ENCODE results near the gene ZBTB49.
"Not testable (repeated sequence)": the region's sequence is repeated elsewhere in the genome, so short reads cannot be mapped to it uniquely, and the experiment has no call there.

ZBTB49 gene

DNA sequence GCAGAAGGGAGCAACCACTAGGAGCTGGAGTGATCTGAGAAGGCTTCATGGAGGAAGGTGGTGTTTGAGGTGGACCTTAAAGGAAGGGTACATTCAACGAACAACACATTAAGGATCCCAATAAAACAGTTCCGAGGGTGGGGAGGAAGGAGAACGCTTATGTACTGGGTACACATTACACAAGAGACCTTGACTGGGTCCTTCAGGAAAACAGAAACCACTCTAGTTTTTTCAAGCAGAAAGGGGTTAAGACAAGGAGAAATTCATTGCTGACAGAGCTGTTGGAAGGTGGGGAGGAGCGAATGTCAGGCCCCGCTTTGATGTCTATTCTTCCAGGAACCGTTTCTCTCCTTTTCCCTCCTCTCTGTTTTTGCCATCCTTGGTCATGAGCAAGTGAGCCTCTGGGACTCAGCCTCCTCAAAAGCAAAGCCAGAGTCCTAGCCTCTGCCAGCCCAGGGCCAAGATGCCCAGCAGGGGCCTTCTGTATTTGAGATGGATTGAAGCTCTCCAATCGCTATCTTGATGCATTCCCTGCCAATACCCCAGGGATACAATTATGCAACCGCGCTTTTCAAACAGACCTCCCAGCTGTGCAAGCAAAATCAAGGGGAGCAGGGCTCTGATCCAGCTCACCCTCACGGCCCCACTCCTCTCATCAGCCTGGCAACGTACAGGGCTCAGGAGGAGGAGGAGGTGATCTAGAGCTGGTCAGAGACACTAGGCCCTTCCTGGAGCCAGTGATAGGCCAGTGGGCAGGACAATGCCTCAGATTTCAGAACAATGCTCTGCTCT, 48.4 kb downstream of the ZBTB49 start:
- TF ChIP-seq, protein P1, sequence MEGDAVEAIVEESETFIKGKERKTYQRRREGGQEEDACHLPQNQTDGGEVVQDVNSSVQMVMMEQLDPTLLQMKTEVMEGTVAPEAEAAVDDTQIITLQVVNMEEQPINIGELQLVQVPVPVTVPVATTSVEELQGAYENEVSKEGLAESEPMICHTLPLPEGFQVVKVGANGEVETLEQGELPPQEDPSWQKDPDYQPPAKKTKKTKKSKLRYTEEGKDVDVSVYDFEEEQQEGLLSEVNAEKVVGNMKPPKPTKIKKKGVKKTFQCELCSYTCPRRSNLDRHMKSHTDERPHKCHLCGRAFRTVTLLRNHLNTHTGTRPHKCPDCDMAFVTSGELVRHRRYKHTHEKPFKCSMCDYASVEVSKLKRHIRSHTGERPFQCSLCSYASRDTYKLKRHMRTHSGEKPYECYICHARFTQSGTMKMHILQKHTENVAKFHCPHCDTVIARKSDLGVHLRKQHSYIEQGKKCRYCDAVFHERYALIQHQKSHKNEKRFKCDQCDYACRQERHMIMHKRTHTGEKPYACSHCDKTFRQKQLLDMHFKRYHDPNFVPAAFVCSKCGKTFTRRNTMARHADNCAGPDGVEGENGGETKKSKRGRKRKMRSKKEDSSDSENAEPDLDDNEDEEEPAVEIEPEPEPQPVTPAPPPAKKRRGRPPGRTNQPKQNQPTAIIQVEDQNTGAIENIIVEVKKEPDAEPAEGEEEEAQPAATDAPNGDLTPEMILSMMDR (conservative IDR thresholded peaks at IDR 0.05; ENCODE audit: low read depth) = no peak
- ChIA-PET CTCF (no interaction called here), POLR2A (ENCODE audit: low non-redundant PET) (no interaction called here)
- no peak overlapping the region for H3K27ac ChIP-seq
- DNase-seq (ENCODE audit: low spot score) = no peak

DNA sequence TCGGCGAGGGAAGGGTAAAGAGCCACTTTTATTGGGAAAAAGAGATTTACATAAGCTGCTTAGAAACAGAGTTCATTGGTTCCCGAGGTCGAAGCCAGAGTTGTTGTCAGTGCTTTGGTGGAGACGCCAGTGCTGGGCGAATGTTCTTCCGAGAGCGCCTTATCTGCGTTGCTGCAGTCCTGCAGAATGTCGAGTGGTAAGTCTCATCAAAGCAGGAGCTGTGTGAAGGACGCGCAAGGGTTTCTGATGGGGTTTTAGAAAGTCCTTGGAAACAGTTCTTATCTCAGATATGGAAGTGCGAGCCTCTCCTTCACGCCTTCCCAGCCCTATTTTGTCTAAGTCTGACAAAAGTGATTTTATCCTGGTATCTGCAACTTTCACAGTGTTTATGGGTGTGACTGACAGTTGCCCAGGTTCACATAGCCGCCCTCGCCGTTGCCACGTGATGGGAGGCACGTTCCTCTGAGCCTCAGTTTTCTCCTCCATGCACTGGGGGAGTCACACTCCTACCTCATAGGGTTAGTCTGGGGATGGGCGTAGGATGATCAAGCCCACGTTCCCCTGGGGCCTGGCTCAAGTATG, 49.5 kb downstream of the ZBTB49 start:
- TF ChIP-seq, protein P1 (conservative IDR thresholded peaks at IDR 0.05; ENCODE audit: low read depth) = no peak
- CTCF ChIA-PET = no interaction called here
- POLR2A ChIA-PET (ENCODE audit: low non-redundant PET) = no interaction called here
- DNase-seq (ENCODE audit: low spot score) = no peak
- H3K27ac ChIP-seq = no peak overlapping the region

DNA sequence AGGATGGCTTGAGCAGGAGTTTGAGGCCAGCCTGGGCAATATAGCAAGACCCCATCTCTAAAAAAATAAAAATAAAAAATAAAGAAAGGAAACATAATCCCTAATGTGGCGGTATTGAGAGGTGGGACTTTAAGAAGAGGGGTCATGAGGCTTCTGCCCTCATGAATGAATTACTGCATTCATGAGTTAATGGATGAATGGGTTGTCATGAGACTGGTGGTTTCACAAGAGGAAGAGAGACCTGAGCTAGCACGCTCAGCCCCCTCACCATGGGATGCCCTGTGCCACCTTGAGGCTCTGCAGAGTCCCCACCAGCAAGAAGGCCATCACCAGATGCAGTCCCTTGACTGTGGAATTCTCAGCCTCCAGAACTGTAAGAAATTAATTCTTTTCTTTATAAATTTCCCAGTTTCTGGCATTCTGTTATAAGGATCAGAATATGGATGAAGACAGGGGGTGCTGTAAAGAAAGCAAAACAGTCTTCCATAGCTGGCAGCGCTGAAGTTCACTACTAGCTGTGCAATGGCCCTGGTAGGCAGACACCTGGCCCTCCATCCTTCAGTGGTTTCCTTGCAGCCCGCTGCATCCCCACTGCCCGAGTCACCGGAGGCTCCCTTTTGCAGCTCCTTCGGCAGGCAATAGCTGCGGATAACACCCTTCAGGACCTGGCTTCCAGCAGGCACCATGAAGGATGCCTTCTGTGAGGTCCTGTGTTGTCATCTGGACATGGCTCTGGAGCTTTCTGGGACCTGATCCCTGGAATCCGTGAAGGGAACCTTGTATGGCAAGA, 52.0 kb downstream of the ZBTB49 start:
- no peak overlapping the region for H3K27ac ChIP-seq
- DNase-seq (ENCODE audit: low spot score) = no peak
- TF ChIP-seq, protein P1 (conservative IDR thresholded peaks at IDR 0.05; ENCODE audit: low read depth) = no peak
- ChIA-PET POLR2A (ENCODE audit: low non-redundant PET) (no interaction called here), CTCF (no interaction called here)

DNA sequence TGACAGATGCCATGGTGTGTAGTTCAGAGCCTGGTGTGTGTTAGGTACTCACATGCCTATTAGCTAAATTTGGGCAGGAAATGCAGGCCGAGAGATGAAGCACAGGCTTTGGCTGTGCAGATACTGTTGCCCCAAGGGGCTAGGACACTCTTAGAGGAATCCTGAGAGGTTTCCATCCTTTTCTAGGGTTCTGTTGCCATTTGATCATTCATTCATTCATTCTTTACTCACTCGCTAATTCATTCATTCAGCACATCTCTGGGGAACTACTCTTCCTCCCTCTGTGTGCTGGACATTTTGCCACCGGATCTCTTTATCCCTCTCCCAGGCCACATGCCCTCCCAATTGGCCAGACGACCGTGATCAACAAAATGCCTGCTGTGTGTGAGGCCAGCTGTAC, 53.0 kb downstream of the ZBTB49 start:
- ChIA-PET CTCF (no interaction called here), POLR2A (ENCODE audit: low non-redundant PET) (no interaction called here)
- TF ChIP-seq, protein P1 (conservative IDR thresholded peaks at IDR 0.05; ENCODE audit: low read depth) = no peak
- no peak overlapping the region for H3K27ac ChIP-seq
- DNase-seq (ENCODE audit: low spot score) = no peak

DNA sequence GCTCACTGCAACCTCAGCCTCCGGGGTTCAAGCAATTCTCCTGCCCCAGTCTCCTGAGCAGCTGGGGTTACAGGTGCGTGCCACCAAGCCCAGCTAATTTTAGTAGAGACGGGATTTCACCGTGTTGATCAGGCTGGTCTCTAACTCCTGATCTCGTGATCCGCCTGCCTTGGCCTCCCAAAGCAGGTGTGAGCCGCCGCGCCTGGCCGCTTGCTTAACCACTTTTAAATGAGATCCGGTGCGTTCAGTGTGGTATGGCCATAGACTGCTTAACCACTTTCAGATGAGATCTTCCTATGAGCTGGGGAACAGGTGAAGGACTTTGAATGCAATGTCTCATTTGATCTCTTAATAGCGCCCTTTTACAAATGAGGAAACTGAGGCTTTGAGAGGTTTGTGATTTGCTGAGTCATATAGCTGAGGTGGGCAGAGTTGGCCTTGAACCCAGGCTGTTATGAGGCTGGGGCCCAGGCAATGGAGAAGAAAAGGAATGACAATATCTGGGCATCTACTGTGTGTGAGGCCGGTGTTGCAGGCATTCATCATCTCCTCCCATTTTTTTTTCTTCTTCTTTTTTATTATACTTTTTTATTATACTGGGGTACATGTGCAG, 55.0 kb downstream of the ZBTB49 start:
- H3K27ac ChIP-seq = no peak overlapping the region
- ChIA-PET CTCF (no interaction called here), POLR2A (ENCODE audit: low non-redundant PET) (no interaction called here)
- DNase-seq (ENCODE audit: low spot score) = no peak
- TF ChIP-seq, protein P1 (conservative IDR thresholded peaks at IDR 0.05; ENCODE audit: low read depth) = no peak

DNA sequence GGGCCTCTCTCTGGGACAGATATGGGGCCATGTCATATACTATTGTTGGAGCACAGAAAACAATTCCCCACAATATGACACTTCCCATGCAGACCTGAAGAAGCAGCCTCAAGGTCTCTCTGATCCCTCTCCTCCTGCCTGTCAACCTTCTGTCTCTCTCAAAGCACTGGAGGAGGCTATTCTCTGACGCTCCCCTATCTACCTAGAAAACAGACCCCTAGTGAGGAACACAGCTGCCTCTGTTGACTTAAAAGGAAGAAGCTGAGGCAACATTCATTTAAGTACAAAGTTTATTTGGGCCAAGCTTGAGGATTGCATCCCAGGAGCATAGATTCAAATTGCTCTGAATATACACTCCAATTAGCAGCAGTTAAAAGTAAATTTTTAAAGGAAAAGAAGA, 57.5 kb downstream of the ZBTB49 start:
- ChIA-PET CTCF (no interaction called here), POLR2A (ENCODE audit: low non-redundant PET) (no interaction called here)
- H3K27ac ChIP-seq = no peak overlapping the region
- TF ChIP-seq, protein P1 (conservative IDR thresholded peaks at IDR 0.05; ENCODE audit: low read depth) = no peak
- DNase-seq (ENCODE audit: low spot score) = no peak

DNA sequence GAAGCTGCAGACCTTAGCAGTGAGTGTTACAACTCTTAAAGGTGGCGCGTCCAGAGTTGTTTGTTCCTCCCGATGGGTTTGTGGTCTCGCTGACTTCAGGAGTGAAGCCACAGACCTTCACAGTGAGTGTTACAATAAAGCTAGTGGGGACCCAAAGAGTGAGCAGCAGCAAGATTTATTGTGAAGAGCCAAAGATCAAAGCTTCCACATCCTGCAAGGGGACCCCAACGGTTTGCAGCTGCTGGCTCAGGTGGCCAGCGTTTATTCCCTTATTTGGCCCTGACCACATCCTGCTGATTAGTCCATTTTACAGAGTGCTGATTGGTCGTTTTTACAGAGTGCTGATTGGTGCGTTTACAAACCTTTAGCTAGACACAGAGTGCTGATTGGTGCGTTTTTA, 58.5 kb downstream of the ZBTB49 start:
- CTCF ChIA-PET; POLR2A ChIA-PET (ENCODE audit: low non-redundant PET): not testable (repeated sequence)

More for the DNA sequence above, 58.5 kb downstream of the ZBTB49 start:
- H3K27ac ChIP-seq; DNase-seq (ENCODE audit: low spot score): not testable (repeated sequence)

Measured in RWPE1 (cell line).